Measurements from ENCODE around the gene RAB27A. TPM values are rescaled to one million over a fixed set of nuclear protein-coding genes. Genes with fewer than 3 reads are reported as not detected.
"Not testable (repeated sequence)": the region's sequence is repeated elsewhere in the genome, so short reads cannot be mapped to it uniquely, and the experiment has no call there.

The RAB27A gene
- total RNA-seq, 1 donor from 2014 or later = 19.4 TPM

GRCh38 chr15:55281517-55282228 lies 7.9 kb downstream of the RAB27A start:
- H3K4me1 Mint-ChIP-seq (ENCODE audit: unreplicated experiment) = peaks cover 26% of the 10 kb centered on the region
- H3K9me3 Mint-ChIP-seq (ENCODE audit: unreplicated experiment) = no peaks in the 10 kb centered on the region
- no peak for DNase-seq (ENCODE audit: low spot score)
- H3K4me3 Mint-ChIP-seq (ENCODE audit: unreplicated experiment) = no peak overlapping the region
- H3K36me3 Mint-ChIP-seq (ENCODE audit: low read depth, unreplicated experiment) = no peaks in the 10 kb centered on the region
- peak overlapping the region; percentile 43 for H3K27ac Mint-ChIP-seq (ENCODE audit: unreplicated experiment)
- H3K27me3 Mint-ChIP-seq (ENCODE audit: unreplicated experiment) = no peaks in the 10 kb centered on the region
- no peak for TF ChIP-seq CTCF (IDR thresholded peaks at IDR 0.05; ENCODE audit: unreplicated experiment)

- peaks cover 26% of the 10 kb centered on the region for H3K4me1 Mint-ChIP-seq (ENCODE audit: unreplicated experiment)
- H3K27ac Mint-ChIP-seq (ENCODE audit: unreplicated experiment); H3K36me3 Mint-ChIP-seq (ENCODE audit: low read depth, unreplicated experiment); H3K27me3 Mint-ChIP-seq (ENCODE audit: unreplicated experiment); H3K4me3 Mint-ChIP-seq (ENCODE audit: unreplicated experiment); H3K9me3 Mint-ChIP-seq (ENCODE audit: unreplicated experiment); DNase-seq (ENCODE audit: low spot score): not testable (repeated sequence)
Observed at GRCh38 chr15:55280589-55280988, 9.0 kb downstream of the RAB27A start.

- H3K36me3 Mint-ChIP-seq (ENCODE audit: low read depth, unreplicated experiment) = no peaks in the 10 kb centered on the region
- no peak overlapping the region for H3K4me3 Mint-ChIP-seq (ENCODE audit: unreplicated experiment)
- peaks cover 21% of the 10 kb centered on the region for H3K4me1 Mint-ChIP-seq (ENCODE audit: unreplicated experiment)
- no peaks in the 10 kb centered on the region for H3K27me3 Mint-ChIP-seq (ENCODE audit: unreplicated experiment)
- H3K27ac Mint-ChIP-seq (ENCODE audit: unreplicated experiment) = no peak overlapping the region
- DNase-seq (ENCODE audit: low spot score) = no peak
- H3K9me3 Mint-ChIP-seq (ENCODE audit: unreplicated experiment) = no peaks in the 10 kb centered on the region
- no peak for TF ChIP-seq CTCF (IDR thresholded peaks at IDR 0.05; ENCODE audit: unreplicated experiment)
Observed at GRCh38 chr15:55279746-55280351, 9.8 kb downstream of the RAB27A start.

- Mint-ChIP-seq H3K4me1 (ENCODE audit: unreplicated experiment) (peaks cover 21% of the 10 kb centered on the region), H3K4me3 (ENCODE audit: unreplicated experiment) (no peak overlapping the region), H3K9me3 (ENCODE audit: unreplicated experiment) (no peaks in the 10 kb centered on the region), H3K36me3 (ENCODE audit: low read depth, unreplicated experiment) (no peaks in the 10 kb centered on the region), H3K27ac (ENCODE audit: unreplicated experiment) (no peak overlapping the region), H3K27me3 (ENCODE audit: unreplicated experiment) (no peaks in the 10 kb centered on the region)
- no peak for DNase-seq (ENCODE audit: low spot score)
- no peak for TF ChIP-seq CTCF (IDR thresholded peaks at IDR 0.05; ENCODE audit: unreplicated experiment)
Observed at GRCh38 chr15:55279100-55279745, 10.4 kb downstream of the RAB27A start.

- Mint-ChIP-seq H3K27ac (ENCODE audit: unreplicated experiment) (no peak overlapping the region), H3K4me3 (ENCODE audit: unreplicated experiment) (no peak overlapping the region), H3K27me3 (ENCODE audit: unreplicated experiment) (peaks cover under 1% of the 10 kb centered on the region), H3K9me3 (ENCODE audit: unreplicated experiment) (no peaks in the 10 kb centered on the region), H3K36me3 (ENCODE audit: low read depth, unreplicated experiment) (no peaks in the 10 kb centered on the region), H3K4me1 (ENCODE audit: unreplicated experiment) (peaks cover 10% of the 10 kb centered on the region)
- no peak for TF ChIP-seq CTCF (IDR thresholded peaks at IDR 0.05; ENCODE audit: unreplicated experiment)
- no peak for DNase-seq (ENCODE audit: low spot score)
Observed at GRCh38 chr15:55277715-55278114, 11.9 kb downstream of the RAB27A start.
